Right atrium auricular region (tissue), 2 donors: ENCODE data around the gene TSC22D3. TPM values are rescaled to one million over a fixed set of nuclear protein-coding genes. Genes with fewer than 3 reads are reported as not detected.

Experiments
- DNase-seq: peaks from one replicate; pipeline ENCODE4 v3.0.0-alpha.2; 2019; ENCODE audit warnings: low spot score
- H3K27ac ChIP-seq, 2 donors: fragments of 200-600 bp; sonication (generic); 1 replicate in 1 of 2; 2 replicates in 1 of 2; pipeline ENCODE4 v1.5.1; 2016 to 2019
- H3K27me3 ChIP-seq, 2 donors: fragments of 200-600 bp; sonication (generic); one replicate each; pipeline versions ENCODE4 v1.5.1 to v1.6.0; 2017 to 2019
- H3K36me3 ChIP-seq: fragments of 200-600 bp; sonication (generic); one replicate; pipeline ENCODE4 v1.5.1; 2016
- H3K4me1 ChIP-seq, 2 donors: fragments of 200-600 bp; sonication (generic); one replicate each; pipeline versions ENCODE4 v1.5.1 to v1.6.0; 2017 to 2019
- H3K4me3 ChIP-seq, 2 donors: fragments of 200-600 bp; sonication (generic); 1 replicate in 1 of 2; 2 replicates in 1 of 2; pipeline ENCODE4 v1.5.1; 2017 to 2019; ENCODE audit warnings: mild to moderate bottlenecking in 1 of 2, moderate library complexity in 1 of 2
- H3K9me3 ChIP-seq, 2 donors: fragments of 200-600 bp; sonication (generic); one replicate each; pipeline ENCODE4 v1.5.1; 2019
- CTCF ChIP-seq, 2 donors: fragments of 200-600 bp; sonication (generic); IDR thresholded peaks; one replicate each; pipeline ENCODE4 v1.5.1; 2019; ENCODE audit warnings: antibody characterized with exemption in 2 of 2
- total RNA-seq, 2 donors: library from RNA; depleted of rRNA; stranded (reverse); fragments of >200 nt; gene quantifications; one replicate each; pipeline ENCODE4 v1.1.0, GENCODE V29; 2016

Gene TSC22D3
- total RNA-seq, 2 donors from 2014 or later = 184 to 193 TPM

GRCh38 chrX:107706309-107706708 lies 69.3 kb downstream of the TSC22D3 start:
- peaks cover 0 to 13% of the 10 kb centered on the region in 2 donors for H3K4me1 ChIP-seq
- DNase-seq = no peak
- H3K36me3 ChIP-seq = no peaks in the 10 kb centered on the region
- H3K4me3 ChIP-seq = no peak overlapping the region
- H3K27me3 ChIP-seq = no peaks in the 10 kb centered on the region
- H3K9me3 ChIP-seq = no peaks in the 10 kb centered on the region
- no peak for TF ChIP-seq CTCF (IDR thresholded peaks at IDR 0.05)
- no peak overlapping the region for H3K27ac ChIP-seq

GRCh38 chrX:107704587-107704986 lies 71.0 kb downstream of the TSC22D3 start:
- no peak overlapping the region for H3K27ac ChIP-seq
- H3K9me3 ChIP-seq = no peaks in the 10 kb centered on the region
- no peak for DNase-seq
- peaks cover 0 to 4% of the 10 kb centered on the region in 2 donors for H3K4me1 ChIP-seq
- TF ChIP-seq CTCF (IDR thresholded peaks at IDR 0.05) = no peak
- H3K4me3 ChIP-seq = no peak overlapping the region
- H3K36me3 ChIP-seq = no peaks in the 10 kb centered on the region
- H3K27me3 ChIP-seq = no peaks in the 10 kb centered on the region

GRCh38 chrX:107704181-107704580 lies 71.4 kb downstream of the TSC22D3 start:
- TF ChIP-seq CTCF (IDR thresholded peaks at IDR 0.05) = no peak
- no peak overlapping the region for H3K27ac ChIP-seq
- no peaks in the 10 kb centered on the region for H3K9me3 ChIP-seq
- H3K27me3 ChIP-seq = no peaks in the 10 kb centered on the region
- peaks cover 0 to 4% of the 10 kb centered on the region in 2 donors for H3K4me1 ChIP-seq
- no peaks in the 10 kb centered on the region for H3K36me3 ChIP-seq
- no peak for DNase-seq
- no peak overlapping the region for H3K4me3 ChIP-seq

GRCh38 chrX:107701493-107702121 lies 74.0 kb downstream of the TSC22D3 start:
- DNase-seq = no peak
- no peak for TF ChIP-seq CTCF (IDR thresholded peaks at IDR 0.05)
- Histone ChIP-seq H3K4me3 (no peak overlapping the region), H3K9me3 (no peaks in the 10 kb centered on the region), H3K27me3 (no peaks in the 10 kb centered on the region), H3K27ac (peak overlapping the region; percentile 38 to 65), H3K4me1 (peaks cover 0 to 4% of the 10 kb centered on the region in 2 donors), H3K36me3 (no peaks in the 10 kb centered on the region)

DNA sequence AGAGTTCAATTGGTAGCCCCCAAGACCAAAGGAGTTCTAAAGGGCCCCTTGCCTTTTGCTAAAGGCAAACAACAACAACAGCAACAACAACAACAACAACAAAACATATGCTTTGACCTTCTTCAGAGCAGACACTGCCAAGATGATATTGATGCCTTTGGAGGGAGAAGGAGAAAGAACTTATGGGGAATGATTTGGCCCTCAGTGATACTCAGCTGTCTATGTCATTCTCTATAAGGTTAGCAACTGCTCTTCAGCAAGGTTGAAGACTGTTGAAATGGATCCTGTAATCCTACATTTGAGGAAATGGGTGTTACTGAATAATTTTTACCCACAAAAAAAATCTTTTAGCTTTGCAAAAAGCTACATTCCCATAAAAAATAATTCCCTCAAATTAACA lies 74.8 kb downstream of the TSC22D3 start:
- no peak for TF ChIP-seq CTCF (IDR thresholded peaks at IDR 0.05)
- H3K4me1 ChIP-seq = peaks cover 0 to 4% of the 10 kb centered on the region in 2 donors
- H3K27ac ChIP-seq = peak overlapping the region; percentile 38 to 65
- H3K4me3 ChIP-seq = no peak overlapping the region
- no peaks in the 10 kb centered on the region for H3K27me3 ChIP-seq
- DNase-seq = no peak
- no peaks in the 10 kb centered on the region for H3K36me3 ChIP-seq
- H3K9me3 ChIP-seq = no peaks in the 10 kb centered on the region

- no peak overlapping the region for H3K4me3 ChIP-seq
- no peak for TF ChIP-seq CTCF (IDR thresholded peaks at IDR 0.05)
- no peak for DNase-seq
- no peaks in the 10 kb centered on the region for H3K36me3 ChIP-seq
- peak overlapping the region; percentile 38 to 65 for H3K27ac ChIP-seq
- no peaks in the 10 kb centered on the region for H3K9me3 ChIP-seq
- H3K4me1 ChIP-seq = peaks cover 0 to 4% of the 10 kb centered on the region in 2 donors
- no peaks in the 10 kb centered on the region for H3K27me3 ChIP-seq
Observed at GRCh38 chrX:107700317-107700774, 75.2 kb downstream of the TSC22D3 start.
